ENCODE data around the gene SYPL2. TPM values are rescaled to one million over a fixed set of nuclear protein-coding genes. Genes with fewer than 3 reads are reported as not detected.
"Not testable (repeated sequence)": the region's sequence is repeated elsewhere in the genome, so short reads cannot be mapped to it uniquely, and the experiment has no call there.

Gene SYPL2
- 10 to 100 TPM in 2 of 4 donors, 1 to 10 TPM in 2; 5.6 to 14.0 (median 11.2) TPM for polyA plus RNA-seq (ENCODE audit: insufficient read length in 4 of 4)

DNA sequence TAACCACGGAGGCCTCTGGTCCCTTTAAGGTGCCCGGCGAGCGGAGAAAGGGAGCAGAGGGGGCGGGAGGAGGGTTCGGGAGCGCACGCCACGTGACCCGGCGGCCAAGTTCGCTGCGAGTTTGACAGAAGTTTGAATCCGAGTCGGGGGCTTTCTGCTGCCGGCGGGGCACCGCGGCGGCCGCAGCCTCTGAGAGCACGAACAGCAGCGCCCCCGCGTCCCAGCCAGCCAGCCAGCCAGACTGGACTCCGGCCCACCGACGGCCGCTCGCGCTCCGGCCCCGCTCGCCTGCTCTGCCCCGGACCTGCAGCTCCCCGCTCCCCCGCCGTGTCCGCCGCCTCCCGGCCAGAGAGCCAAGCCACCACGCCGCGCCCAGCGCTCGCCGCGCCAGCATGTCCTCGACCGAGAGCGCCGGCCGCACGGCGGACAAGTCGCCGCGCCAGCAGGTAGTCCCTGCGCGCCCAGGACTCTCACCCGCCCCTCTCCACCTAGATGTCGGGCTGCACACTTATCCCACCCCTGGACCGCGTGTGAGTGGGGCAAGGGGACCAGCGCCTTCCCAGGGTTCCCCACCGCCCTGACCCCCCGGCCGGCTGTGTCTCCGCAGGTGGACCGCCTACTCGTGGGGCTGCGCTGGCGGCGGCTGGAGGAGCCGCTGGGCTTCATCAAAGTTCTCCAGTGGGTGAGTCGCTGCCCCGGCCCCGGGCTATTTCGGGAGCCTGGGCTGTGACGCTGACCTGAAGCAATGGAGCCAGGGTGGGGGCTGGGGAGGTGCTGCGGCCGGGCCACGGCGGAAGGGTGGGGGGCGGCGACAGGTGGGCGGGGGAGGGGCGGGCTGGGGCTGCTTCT, at the start of gene SYPL2:
Gene SYPL2 (plus strand): TSS at position 95 of the 849 bp plus-strand sequence. CDS start 298 bp downstream, at position 393.
- peak in 1 of 4 donors; percentile 32 for DNase-seq (ENCODE audit: low read depth in 4 of 4, low spot score in 2 of 4)

DNA sequence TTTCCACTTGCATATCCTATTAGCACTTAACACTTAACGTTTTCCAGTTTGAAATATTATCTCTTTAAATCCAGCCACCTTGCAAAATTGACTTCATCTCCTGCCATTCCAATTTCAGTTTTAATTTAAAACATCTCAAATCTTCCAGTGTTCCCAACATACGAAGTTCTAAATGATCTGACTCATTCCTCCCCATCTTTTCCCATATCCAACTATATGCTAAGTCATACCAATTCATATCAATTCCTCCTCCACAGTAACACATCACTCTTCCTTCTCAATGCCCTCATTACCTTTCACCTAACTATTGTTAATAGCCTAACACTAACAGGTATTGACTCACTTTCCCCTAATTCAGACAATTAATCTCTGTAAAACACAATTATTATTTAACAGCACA, 42.8 kb upstream of the SYPL2 start:
- DNase-seq (ENCODE audit: low read depth in 4 of 4, low spot score in 2 of 4) = no peak

GRCh38 chr1:109425391-109426280, 40.7 kb upstream of the SYPL2 start:
- peak in 2 of 4 donors; percentile 9 to 20 for DNase-seq (ENCODE audit: low read depth in 4 of 4, low spot score in 2 of 4)

DNA sequence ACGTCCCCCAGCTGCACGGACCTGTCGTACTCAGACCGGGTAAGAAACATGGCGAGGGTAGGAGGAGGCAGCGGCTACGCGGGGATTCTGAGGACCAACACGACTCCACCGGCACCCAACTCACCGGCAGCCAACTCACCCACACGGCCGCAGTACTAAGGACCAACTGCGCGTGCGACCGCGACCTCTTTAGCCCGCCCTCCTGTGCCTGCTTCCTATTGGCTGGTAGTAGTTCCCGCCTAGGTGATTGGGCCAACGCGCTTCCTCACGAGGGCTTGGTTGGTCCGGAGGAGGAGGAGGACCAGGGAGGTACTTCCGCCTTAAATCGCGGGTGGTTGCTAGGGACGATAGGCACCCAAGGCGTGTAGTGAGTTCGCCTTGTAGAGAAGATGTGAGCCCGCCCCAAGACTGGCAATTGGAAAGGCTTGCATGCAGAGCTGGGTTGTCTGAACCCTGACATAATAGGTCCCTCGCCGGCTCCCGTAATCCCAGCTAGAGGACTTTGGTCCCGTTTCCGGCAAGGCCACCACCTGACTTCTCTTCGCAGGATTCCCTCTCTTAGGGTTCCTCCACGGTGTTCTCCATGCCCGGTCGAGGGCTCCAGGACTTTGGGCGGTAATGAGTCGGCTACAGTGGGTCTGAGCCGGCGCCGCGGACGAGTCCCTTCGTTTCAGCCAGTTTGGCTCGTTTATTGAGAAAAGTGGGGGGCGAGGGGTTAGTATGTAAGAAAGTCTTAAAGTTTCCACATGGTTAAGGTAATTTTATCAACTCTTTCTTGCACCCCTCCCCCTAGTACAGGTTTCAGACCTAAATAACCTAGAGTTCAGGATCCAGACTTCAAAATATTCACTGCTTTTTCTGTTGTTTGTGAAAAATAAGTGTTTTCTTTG, 39.8 kb upstream of the SYPL2 start, which contains the start of gene PSMA5:
Gene PSMA5 (minus strand): TSS at position 168 of the 890 bp plus-strand sequence. CDS start 118 bp downstream, at position 50.
- DNase-seq (ENCODE audit: low read depth in 4 of 4, low spot score in 2 of 4) = peak; percentile 85 to 95 (median 92)

GRCh38 chr1:109427171-109427467, 39.2 kb upstream of the SYPL2 start:
- DNase-seq (ENCODE audit: low read depth in 4 of 4, low spot score in 2 of 4) = no peak

DNA sequence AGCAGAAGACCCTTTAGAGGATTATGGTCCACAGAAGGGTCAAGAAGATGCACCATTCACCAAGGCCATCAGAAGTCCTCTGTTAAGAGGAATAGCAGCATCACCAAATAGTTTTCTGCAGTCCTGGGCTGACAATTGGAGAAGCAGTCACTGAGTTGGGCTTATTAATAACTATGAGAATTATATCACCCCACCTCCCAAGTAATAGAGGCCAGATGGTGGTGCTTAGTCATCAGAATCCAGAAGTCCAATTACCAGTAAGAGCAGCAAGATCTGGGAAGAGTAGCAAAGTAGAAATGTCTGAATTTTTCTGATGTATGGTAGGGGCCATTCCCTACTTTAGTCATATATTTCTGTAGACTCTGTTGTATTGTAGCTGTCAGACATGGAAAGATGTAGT, 34.0 kb upstream of the SYPL2 start:
- no peak for DNase-seq (ENCODE audit: low read depth in 4 of 4, low spot score in 2 of 4)

- no peak for DNase-seq (ENCODE audit: low read depth in 4 of 4, low spot score in 2 of 4)
Observed at GRCh38 chr1:109433322-109433721, 33.0 kb upstream of the SYPL2 start.

- no peak for DNase-seq (ENCODE audit: low read depth in 4 of 4, low spot score in 2 of 4)
Observed at GRCh38 chr1:109434484-109434883, 31.9 kb upstream of the SYPL2 start.

- DNase-seq (ENCODE audit: low read depth in 4 of 4, low spot score in 2 of 4) = no peak
Observed at GRCh38 chr1:109438798-109439297, 27.5 kb upstream of the SYPL2 start.

DNA sequence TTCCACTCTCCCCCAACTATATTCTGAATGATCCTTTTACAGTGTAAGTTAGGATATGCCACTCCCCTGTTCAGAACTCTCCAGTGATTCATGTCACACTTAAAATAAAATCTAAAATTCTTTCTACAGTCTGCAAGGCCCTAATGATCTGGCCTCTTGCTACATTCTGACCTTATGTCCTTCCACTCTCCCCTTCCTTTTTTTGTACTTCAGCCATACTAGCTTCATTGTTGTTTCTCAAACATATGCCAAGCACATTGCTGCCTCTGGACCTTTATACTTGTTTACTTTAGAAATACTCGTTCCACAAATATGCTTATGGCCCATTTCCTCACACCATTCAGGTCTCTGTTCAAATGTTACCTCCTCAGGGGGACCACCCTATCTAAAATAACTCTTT, 25.3 kb upstream of the SYPL2 start:
- no peak for DNase-seq (ENCODE audit: low read depth in 4 of 4, low spot score in 2 of 4)

DNA sequence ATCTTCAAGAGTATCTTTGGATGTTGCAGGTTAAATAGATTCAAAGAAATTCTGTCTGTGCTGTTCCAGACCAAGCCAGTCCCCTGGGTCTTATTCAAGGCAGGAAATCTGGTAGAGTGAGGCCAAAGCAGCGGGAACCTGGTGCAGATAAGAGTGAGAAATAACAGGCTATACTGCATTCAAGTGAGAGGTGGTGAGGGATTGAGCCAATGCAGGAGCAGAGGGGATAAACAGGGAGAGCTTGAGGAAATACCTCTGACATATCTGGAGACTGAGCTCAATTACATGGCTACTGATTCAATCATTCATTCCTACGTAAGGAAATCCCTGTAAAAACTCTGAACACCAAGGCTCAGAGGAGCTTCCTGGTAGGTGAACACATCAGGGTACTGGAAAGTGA, 22.9 kb upstream of the SYPL2 start:
- no peak for DNase-seq (ENCODE audit: low read depth in 4 of 4, low spot score in 2 of 4)

GRCh38 chr1:109444346-109444745, 22.0 kb upstream of the SYPL2 start:
- DNase-seq (ENCODE audit: low read depth in 4 of 4, low spot score in 2 of 4) = no peak

DNA sequence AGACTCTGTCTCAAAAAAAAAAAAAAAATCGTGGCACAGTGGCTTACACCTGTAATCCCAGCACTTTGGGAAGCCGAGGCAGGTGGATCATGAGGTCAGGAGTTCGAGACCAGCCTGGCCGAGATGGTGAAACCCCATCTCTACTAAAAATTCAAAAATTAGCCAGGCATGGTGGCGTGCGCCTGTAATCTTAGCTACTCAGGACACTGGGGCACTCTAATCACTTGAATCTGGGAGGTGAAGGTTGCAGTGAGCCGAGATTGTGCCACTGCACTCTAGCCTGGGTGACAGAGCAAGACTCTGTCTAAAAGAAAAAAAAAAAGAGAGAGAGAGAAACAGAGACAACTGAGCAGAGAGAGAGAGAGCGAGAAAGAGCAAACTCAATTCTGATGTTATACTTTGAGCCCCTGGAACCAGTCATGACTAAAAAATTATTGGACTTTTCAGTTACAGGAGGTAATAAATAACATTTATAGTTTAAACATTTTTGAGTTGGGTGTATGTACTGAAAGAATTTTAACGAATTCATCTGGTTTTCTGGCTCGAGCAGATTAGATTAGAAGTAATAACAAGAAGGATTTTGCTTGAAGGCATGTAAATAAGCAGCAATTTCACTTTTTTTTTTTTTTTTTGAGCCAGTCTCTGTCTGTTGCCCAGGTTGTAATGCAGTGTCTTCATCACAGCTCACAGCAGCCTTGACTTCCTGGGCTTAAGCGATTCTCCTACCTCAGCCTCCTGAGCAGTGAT, 20.2 kb upstream of the SYPL2 start:
- not testable (repeated sequence) for DNase-seq (ENCODE audit: low read depth in 4 of 4, low spot score in 2 of 4)

- DNase-seq (ENCODE audit: low read depth in 4 of 4, low spot score in 2 of 4) = no peak
Observed at GRCh38 chr1:109447524-109447923, 18.8 kb upstream of the SYPL2 start.

- no peak for DNase-seq (ENCODE audit: low read depth in 4 of 4, low spot score in 2 of 4)
Observed at GRCh38 chr1:109454497-109455133, 11.7 kb upstream of the SYPL2 start.

DNA sequence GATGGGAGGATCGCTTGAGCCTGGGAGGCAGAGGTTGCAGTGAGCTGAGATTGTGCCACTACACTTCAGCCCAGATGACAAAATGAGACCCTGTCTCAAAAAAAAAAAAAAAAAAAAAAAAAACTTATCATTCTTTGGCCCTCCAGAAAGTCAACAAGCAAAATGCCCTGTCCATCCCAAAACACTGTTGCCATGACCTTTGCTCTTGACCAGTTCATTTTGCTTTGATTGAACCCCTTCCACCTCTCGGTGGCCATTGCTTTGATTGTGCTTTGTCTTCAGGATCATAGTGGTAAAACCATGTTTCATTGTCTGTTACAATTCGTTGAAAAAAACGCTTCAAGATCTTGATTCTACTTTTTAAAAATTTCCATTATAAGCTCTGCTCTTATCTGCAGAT, 8.5 kb upstream of the SYPL2 start:
- no peak for DNase-seq (ENCODE audit: low read depth in 4 of 4, low spot score in 2 of 4)

- no peak for DNase-seq (ENCODE audit: low read depth in 4 of 4, low spot score in 2 of 4)
Observed at GRCh38 chr1:109466125-109466451, 258 bp upstream of the SYPL2 start.

DNA sequence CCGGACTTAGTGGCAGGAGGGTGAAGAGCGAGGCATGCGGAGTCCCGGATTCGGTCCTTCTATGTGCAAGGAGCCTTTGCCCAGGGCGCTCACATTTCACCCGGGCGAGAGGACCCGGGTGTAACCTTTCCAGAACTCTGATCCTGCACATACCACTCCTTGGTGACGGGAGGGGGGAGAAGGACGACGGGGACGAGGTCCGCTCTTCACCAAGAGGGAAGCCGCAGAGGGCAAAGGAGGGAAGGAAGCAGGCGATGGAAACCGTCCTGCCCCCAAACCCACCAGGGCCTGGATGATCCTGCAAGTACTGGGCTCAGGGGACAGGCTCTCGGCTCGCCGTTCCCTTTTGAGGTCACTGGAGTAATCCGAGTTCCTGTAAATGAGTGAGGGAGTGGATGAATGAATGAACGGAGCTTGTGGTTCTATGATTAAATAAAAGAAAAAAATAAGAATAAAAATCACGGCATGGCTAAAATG, 993 bp downstream of the SYPL2 start:
- DNase-seq (ENCODE audit: low read depth in 4 of 4, low spot score in 2 of 4) = no peak

GRCh38 chr1:109468061-109468460, 1.7 kb downstream of the SYPL2 start:
- no peak for DNase-seq (ENCODE audit: low read depth in 4 of 4, low spot score in 2 of 4)

Data from left renal cortex interstitium (tissue), 4 donors.